DMS 273 treated with DMSO at 0.1 percent for 48 hours (cell line): ENCODE measurements around the gene ECE2.

Source experiments
- DNase-seq: peaks from one replicate; lab custom pipeline; 2025; lab: John Stamatoyannopoulos, UW

ECE2 gene

GRCh38 chr3:184314700-184315542, 39.1 kb downstream of the ECE2 start:
- DNase-seq, result no peak

- no peak for DNase-seq
Measured at GRCh38 chr3:184315543-184315867, 39.7 kb downstream of the ECE2 start.

- no peak for DNase-seq
Measured at GRCh38 chr3:184315871-184316661, 40.2 kb downstream of the ECE2 start.

GRCh38 chr3:184316792-184317191, 41.0 kb downstream of the ECE2 start:
- DNase-seq, result no peak

- DNase-seq, result no peak
Measured at GRCh38 chr3:184317201-184317600, 41.4 kb downstream of the ECE2 start.

- DNase-seq, result peak; percentile 70
Measured at GRCh38 chr3:184320104-184320445, 44.3 kb downstream of the ECE2 start.

- no peak for DNase-seq
Measured at GRCh38 chr3:184321666-184322065, 45.8 kb downstream of the ECE2 start.

- no peak for DNase-seq
Measured at GRCh38 chr3:184322731-184323487, 47.1 kb downstream of the ECE2 start.

GRCh38 chr3:184323696-184324095, 47.9 kb downstream of the ECE2 start:
- DNase-seq, result no peak

- no peak for DNase-seq
Measured at GRCh38 chr3:184325269-184325668, 49.4 kb downstream of the ECE2 start.

- DNase-seq, result no peak
Measured at GRCh38 chr3:184325715-184326369, 50.0 kb downstream of the ECE2 start.

GRCh38 chr3:184327171-184327570, 51.3 kb downstream of the ECE2 start:
- DNase-seq, result no peak

GRCh38 chr3:184328516-184328915, 52.7 kb downstream of the ECE2 start:
- no peak for DNase-seq

- no peak for DNase-seq
Measured at GRCh38 chr3:184332370-184333090, 56.7 kb downstream of the ECE2 start.

- no peak for DNase-seq
Measured at GRCh38 chr3:184333190-184333589, 57.4 kb downstream of the ECE2 start.

GRCh38 chr3:184333700-184334099, 57.9 kb downstream of the ECE2 start:
- no peak for DNase-seq

- DNase-seq, result no peak
Measured at GRCh38 chr3:184334470-184335158, 58.8 kb downstream of the ECE2 start.

- peak; percentile 88 for DNase-seq
Measured at GRCh38 chr3:184335291-184335660, 59.5 kb downstream of the ECE2 start.

- peak; percentile 88 for DNase-seq
Measured at GRCh38 chr3:184335661-184336546, 60.1 kb downstream of the ECE2 start.
